Adrenal gland (tissue), 12 donors: ENCODE results near the gene NRXN3. TPM values are rescaled to one million over a fixed set of nuclear protein-coding genes. Genes with fewer than 3 reads are reported as not detected.

ENCODE experiments used
- DNase-seq, 7 donors: peaks; one replicate each; pipeline ENCODE4 v3.0.0-alpha.2; 2019 to 2020
- H3K27ac ChIP-seq, 5 donors: fragments of 200-600 bp; sonication (generic) in 4 of 5; 1 replicate in 3 of 5; 2 replicates in 2 of 5; pipeline versions ENCODE4 v1.5.1 to v1.8.0; 2016 to 2020; ENCODE audit warnings: mild to moderate bottlenecking in 1 of 5
- H3K27me3 ChIP-seq: fragments of 200-600 bp; 2 replicates; pipeline ENCODE4 v1.8.0; 2021
- H3K36me3 ChIP-seq, 2 donors: fragments of 200-600 bp; replicated peaks in 1 of 2; 1 replicate in 1 of 2; 2 replicates in 1 of 2; pipeline versions ENCODE4 v1.5.1 to v1.8.0; 2018 to 2022
- H3K4me1 ChIP-seq, 2 donors: fragments of 200-600 bp; replicated peaks in 1 of 2; 1 replicate in 1 of 2; 2 replicates in 1 of 2; pipeline versions ENCODE4 v1.5.1 to v1.8.0; 2018 to 2021
- H3K4me3 ChIP-seq, 4 donors: fragments of 200-600 bp; sonication (generic) in 3 of 4; one replicate each; pipeline ENCODE4 v1.5.1; 2016 to 2018
- H3K9me3 ChIP-seq, 3 donors: fragments of 200-600 bp; sonication (generic) in 1 of 3; replicated peaks in 1 of 3; 1 replicate in 2 of 3; 2 replicates in 1 of 3; pipeline versions ENCODE4 v1.5.1 to v1.8.0; 2016 to 2021
- CTCF ChIP-seq, 6 experiments: fragments of 450-650 bp in 4 of 6; fragments of 200-600 bp in 2 of 6; sonication (generic) in 1 of 6; IDR thresholded peaks; 1 replicate in 5 of 6; 2 replicates in 1 of 6; pipeline versions ENCODE4 v1.5.1 to v1.8.0; 2016 to 2021; ENCODE audit warnings: antibody characterized with exemption in 6 of 6, mild to moderate bottlenecking in 2 of 6, moderate library complexity in 1 of 6
- POLR2A ChIP-seq, 2 donors: fragments of 450-650 bp; IDR thresholded peaks; one replicate each; pipeline ENCODE4 v1.6.1; 2017; ENCODE audit warnings: antibody characterized with exemption in 2 of 2, mild to moderate bottlenecking in 2 of 2, moderate library complexity in 1 of 2
- WGBS, 4 donors: extraction: QIAGEN DNeasy Blood & Tissue Kit in 2 of 4; methylation state at CpG; one replicate each; pipeline versions ENCODE4 v1.1.5 to v1.1.7; 2013 to 2017; 5-methylcytosine and 5-hydroxymethylcytosine counted together
- intact Hi-C, 2 donors: fragments of 100-400 bp; cut with DNase I; formaldehyde crosslinking; loops; one replicate each; pipeline versions ENCODE4 v1.14.1 to v1.15.0; 2022 to 2023
- polyA plus RNA-seq, 3 donors: library from polyadenylated mRNA; stranded (reverse); fragments of 200-250 nt in 2 of 3; fragments of 350-450 nt in 1 of 3; fragmentation: Illumina TruSeq in 1 of 3; extraction: RNeasy Lipid Tissue Mini Kit (QIAGEN cat#74804) in 1 of 3; gene quantifications; one replicate each; pipeline ENCODE4 v1.2.3, GENCODE V29; 2013 to 2014
- total RNA-seq, 9 donors: library from RNA; depleted of rRNA in 4 of 9; stranded (reverse); fragments of >200 nt in 4 of 9; fragments of 120-200 nt in 1 of 9; fragmentation: NEBNext Ultra II Directional in 1 of 9; extraction: Animal tissue kit (Norgen Biotek cat#: 25700) in 1 of 9; gene quantifications; one replicate each; pipeline versions ENCODE4 v1.1.0 to v1.2.4, GENCODE V29; 2013 to 2023
- donor health status: healthy with polysubstance abuse.
- donor health status: Bipolar disorder and iron deficiency.
- donor health status: DM: yes; HTN: yes; CAD: no.
- donor health status: DM: no; HTN: no; CAD: no.
- donor health status: DM: no; HTN: no; CAD: no.
- donor health status: DM: yes; HTN: yes; CAD: no.

Gene NRXN3
- total and polyA plus RNA-seq, 12 donors, result 0.09 to 8.5 (median 1.6) TPM

GRCh38 chr14:78917462-78917861, 747.3 kb downstream of the NRXN3 start:
- Histone ChIP-seq H3K9me3 (no peaks in the 10 kb centered on the region), H3K27ac (no peak overlapping the region), H3K27me3 (no peaks in the 10 kb centered on the region), H3K4me1 (no peaks in the 10 kb centered on the region), H3K4me3 (no peak overlapping the region), H3K36me3 (no peaks in the 10 kb centered on the region)
- TF ChIP-seq POLR2A (IDR thresholded peaks at IDR 0.05) (no peak), CTCF (IDR thresholded peaks at IDR 0.05) (no peak)
- intact Hi-C loops, result no loop called here
- WGBS, 4 donors, result 96 to 100% (median 99%) methylated on average over 1 of the region's 1 CpG
- no peak for DNase-seq

GRCh38 chr14:78921856-78922255, 751.7 kb downstream of the NRXN3 start:
- WGBS, 4 donors, result 23 to 26% (median 23%) methylated on average over 2 of the region's 2 CpGs
- Histone ChIP-seq H3K27me3 (no peaks in the 10 kb centered on the region), H3K4me3 (no peak overlapping the region), H3K9me3 (no peaks in the 10 kb centered on the region), H3K27ac (no peak overlapping the region), H3K36me3 (no peaks in the 10 kb centered on the region), H3K4me1 (no peaks in the 10 kb centered on the region)
- TF ChIP-seq CTCF (IDR thresholded peaks at IDR 0.05) (no peak), POLR2A (IDR thresholded peaks at IDR 0.05) (no peak)
- DNase-seq, result no peak
- intact Hi-C loops, result no loop called here

- no peak for TF ChIP-seq CTCF (IDR thresholded peaks at IDR 0.05)
- Histone ChIP-seq H3K27ac (no peak overlapping the region), H3K4me3 (no peak overlapping the region), H3K36me3 (no peaks in the 10 kb centered on the region), H3K4me1 (no peaks in the 10 kb centered on the region), H3K27me3 (no peaks in the 10 kb centered on the region), H3K9me3 (no peaks in the 10 kb centered on the region)
- intact Hi-C loops, result no loop called here
- DNase-seq, result no peak
- WGBS, 4 donors, result 63 to 70% (median 65%) methylated on average over 3 of the region's 3 CpGs
These were observed 757.1 kb downstream of the NRXN3 start for GRCh38 chr14:78927261-78927660.

GRCh38 chr14:78933166-78933565, 763.0 kb downstream of the NRXN3 start:
- no peaks in the 10 kb centered on the region for H3K36me3 ChIP-seq
- no peaks in the 10 kb centered on the region for H3K27me3 ChIP-seq
- no peak overlapping the region for H3K27ac ChIP-seq
- 18 to 27% (median 24%) methylated on average over 2 of the region's 2 CpGs for WGBS, 4 donors
- TF ChIP-seq POLR2A (IDR thresholded peaks at IDR 0.05), result no peak
- no peak for TF ChIP-seq CTCF (IDR thresholded peaks at IDR 0.05)
- intact Hi-C loops, result no loop called here
- no peak overlapping the region for H3K4me3 ChIP-seq
- no peak for DNase-seq
- H3K4me1 ChIP-seq, result no peaks in the 10 kb centered on the region
- no peaks in the 10 kb centered on the region for H3K9me3 ChIP-seq
